GM18520 (cell line): ENCODE results near the gene EEF1AKMT3.

Experiments
- ATAC-seq: cut with Tn5 transposase; IDR thresholded peaks from one replicate; pipeline ENCODE4 v1.9.1; 2021; ENCODE audit not compliant: unreplicated experiment

The EEF1AKMT3 gene

GRCh38 chr12:57750561-57751431 is 21.6 kb upstream of the EEF1AKMT3 start:
- ATAC-seq, result no peak

- ATAC-seq, result no peak
Observed at GRCh38 chr12:57751432-57751787, 21.0 kb upstream of the EEF1AKMT3 start.

- peak; percentile 65 for ATAC-seq
Observed at GRCh38 chr12:57751788-57752667, 20.4 kb upstream of the EEF1AKMT3 start, which contains the start of gene CDK4. CDK4 (minus strand) TSS chr12:57752310; CDS start chr12:57751717, 593 bp downstream.

GRCh38 chr12:57752668-57753000 is 19.8 kb upstream of the EEF1AKMT3 start:
- no peak for ATAC-seq

GRCh38 chr12:57753756-57754337 is 18.6 kb upstream of the EEF1AKMT3 start:
- ATAC-seq, result no peak

- peak; percentile 27 for ATAC-seq
Observed at GRCh38 chr12:57754411-57755193, 17.8 kb upstream of the EEF1AKMT3 start, which contains the start of gene MARCHF9. MARCHF9 (plus strand) TSS chr12:57755103; CDS start chr12:57755529, 426 bp downstream.

GRCh38 chr12:57755194-57755453 is 17.3 kb upstream of the EEF1AKMT3 start:
- no peak for ATAC-seq

GRCh38 chr12:57755454-57756372 is 16.7 kb upstream of the EEF1AKMT3 start:
- ATAC-seq, result no peak

- no peak for ATAC-seq
Observed at GRCh38 chr12:57756406-57757341, 15.7 kb upstream of the EEF1AKMT3 start.

- no peak for ATAC-seq
Observed at GRCh38 chr12:57757771-57758170, 14.6 kb upstream of the EEF1AKMT3 start.

- ATAC-seq, result no peak
Observed at GRCh38 chr12:57758552-57759359, 13.7 kb upstream of the EEF1AKMT3 start.

- no peak for ATAC-seq
Observed at GRCh38 chr12:57759360-57759980, 12.9 kb upstream of the EEF1AKMT3 start.

GRCh38 chr12:57760347-57760982 is 11.9 kb upstream of the EEF1AKMT3 start:
- ATAC-seq, result no peak

- no peak for ATAC-seq
Observed at GRCh38 chr12:57761391-57761998, 10.9 kb upstream of the EEF1AKMT3 start.

- ATAC-seq, result no peak
Observed at GRCh38 chr12:57762463-57762862, 10.0 kb upstream of the EEF1AKMT3 start.

- no peak for ATAC-seq
Observed at GRCh38 chr12:57763881-57764661, 8.3 kb upstream of the EEF1AKMT3 start.
